K562 (cell line): Measurements from ENCODE around the gene CEBPA. TPM values are rescaled to one million over a fixed set of nuclear protein-coding genes. Genes with fewer than 3 reads are reported as not detected.

Experiments
- ATAC-seq: fragments of 200-7000 bp; cut with Tn5 transposase; 3 replicates; pipeline ENCODE4 v1.9.1; 2020; ENCODE audit warnings: moderate library complexity
- BruUV-seq: library from RNA; stranded (reverse); fragments of 400-500 nt; replicated peaks from 2 replicates; lab custom pipeline; 2021; lab: Mats Ljungman, UMichigan
- CTCF ChIA-PET: fragments of 300-600 bp; formaldehyde crosslinking; extraction: SDS; loops from one replicate; lab custom pipeline; 2021; ENCODE audit warnings: low intra/inter-chr PET ratio; lab: Yijun Ruan, JAX
- POLR2A ChIA-PET: fragments of 300-600, 350-650 bp; sonication (Branson Sonifier 250); formaldehyde crosslinking; extraction: SDS; loops from one replicate; lab custom pipeline; 2021; ENCODE audit warnings: antibody characterized with exemption, inconsistent platforms; lab: Yijun Ruan, JAX
- DNase-seq, 4 experiments: peaks; one replicate each; pipeline versions ENCODE4 v3.0.0 to v3.0.0-alpha.2; 2011 to 2018; ENCODE audit warnings: low spot score in 3 of 4, mixed read lengths in 3 of 4; ENCODE audit errors: extremely low read depth in 1 of 4
- FAIRE-seq: peaks from 2 replicates; lab custom pipeline; 2011; peaks lifted over from hg19 to GRCh38; lab: Jason Lieb, UNC
- H2AFZ ChIP-seq: 2 replicates; pipeline ENCODE4 v1.6.0; 2011; ENCODE audit warnings: low read depth, low read length, control low read depth, inconsistent platforms
- H3K27ac ChIP-seq: fragments of 200-600 bp; 3 replicates; pipeline ENCODE4 v1.8.0; 2011; ENCODE audit warnings: low read depth, mild to moderate bottlenecking, control low read depth, inconsistent platforms, low read length, moderate library complexity, mixed read lengths; ENCODE audit errors: extremely low read depth
- H3K27me3 ChIP-seq, 2 experiments: fragments of 300-600 bp in 1 of 2; 2 replicates in 1 of 2; 3 replicates in 1 of 2; pipeline versions ENCODE4 v1.6.0 to v1.8.0; 2011; ENCODE audit warnings: inconsistent platforms in 2 of 2, low read length in 2 of 2, mild to moderate bottlenecking in 1 of 2, mixed read lengths in 1 of 2, moderate library complexity in 1 of 2; ENCODE audit not compliant: control insufficient read depth in 2 of 2, insufficient read depth in 2 of 2
- H3K36me3 ChIP-seq: fragments of 300-600 bp; 3 replicates; pipeline ENCODE4 v1.8.0; 2011; ENCODE audit warnings: mild to moderate bottlenecking, low read length, inconsistent platforms; ENCODE audit not compliant: control insufficient read depth, insufficient read depth
- H3K4me1 ChIP-seq, 2 experiments: fragments of 200-600 bp in 1 of 2; replicated peaks in 1 of 2; 2 replicates in 1 of 2; 3 replicates in 1 of 2; pipeline versions ENCODE4 v1.5.1 to v1.8.0; 2011; ENCODE audit warnings: inconsistent platforms in 2 of 2, low read length in 2 of 2, mild to moderate bottlenecking in 1 of 2, mixed read lengths in 1 of 2, moderate library complexity in 1 of 2; ENCODE audit not compliant: control insufficient read depth in 2 of 2, insufficient read depth in 2 of 2
- H3K4me2 ChIP-seq: 2 replicates; pipeline ENCODE4 v1.6.1; 2011; ENCODE audit warnings: low read length, control low read depth, inconsistent platforms, mixed read lengths; ENCODE audit not compliant: insufficient read depth
- H3K4me3 ChIP-seq: fragments of 200-600 bp; sonication (generic), shearing (Covaris generic); 2 replicates; pipeline ENCODE4 v1.5.1; 2016; ENCODE audit warnings: control low read depth, inconsistent platforms
- H3K79me2 ChIP-seq: fragments of 200-600 bp; 3 replicates; pipeline ENCODE4 v1.8.0; 2011; ENCODE audit warnings: low read length, inconsistent platforms; ENCODE audit not compliant: control insufficient read depth, insufficient read depth
- H3K9ac ChIP-seq, 2 experiments: 2 replicates each; pipeline versions ENCODE4 v1.6.0 to v1.6.1; 2011; ENCODE audit warnings: low read depth in 2 of 2, low read length in 2 of 2, control low read depth in 1 of 2, inconsistent platforms in 1 of 2, mild to moderate bottlenecking in 1 of 2, mixed read lengths in 1 of 2; ENCODE audit not compliant: insufficient read depth in 1 of 2
- H3K9me1 ChIP-seq: one replicate; pipeline ENCODE4 v1.6.0; 2011; ENCODE audit warnings: inconsistent platforms, mild to moderate bottlenecking, low read length, moderate library complexity; ENCODE audit not compliant: control insufficient read depth, insufficient read depth
- H3K9me3 ChIP-seq: replicated peaks from 2 replicates; pipeline ENCODE4 v1.5.1; 2011; ENCODE audit warnings: low read depth, low read length, inconsistent platforms; ENCODE audit not compliant: control insufficient read depth, insufficient read depth
- H4K20me1 ChIP-seq: replicated peaks from 2 replicates; pipeline ENCODE4 v1.6.1; 2011; ENCODE audit warnings: low read length, inconsistent platforms, mixed read lengths; ENCODE audit not compliant: control insufficient read depth, insufficient read depth
- ESRRB ChIP-seq: fragments of 250-450 bp; sonication (Bioruptor Pico); IDR thresholded peaks from 2 replicates; pipeline ENCODE4 v1.5.0; 2020; ENCODE audit warnings: mild to moderate bottlenecking, moderate library complexity, borderline replicate concordance
- EZH2 ChIP-seq: IDR thresholded peaks from 2 replicates; pipeline ENCODE4 v1.6.1; 2012; ENCODE audit warnings: low read depth, mild to moderate bottlenecking, inconsistent platforms, low read length, borderline replicate concordance
- ILK ChIP-seq: fragments of 450-650 bp; IDR thresholded peaks from 2 replicates; pipeline ENCODE4 v1.6.1; 2016; ENCODE audit warnings: missing genetic modification characterization, low read depth, mild to moderate bottlenecking, missing compliant biosample characterization, moderate library complexity, borderline replicate concordance
- JUN ChIP-seq, 2 experiments: sonication (generic) in 1 of 2; formaldehyde crosslinking in 1 of 2; IDR thresholded peaks; 2 replicates each; pipeline versions ENCODE4 v1.6.1 to v1.8.0; 2012 to 2022; ENCODE audit warnings: borderline replicate concordance in 2 of 2, mild to moderate bottlenecking in 2 of 2, improper control_type of control experiment in 1 of 2, low read depth in 1 of 2, low read length in 1 of 2, missing genetic modification reagents in 1 of 2
- NCOA4 ChIP-seq: fragments of 450-650 bp; IDR thresholded peaks from 2 replicates; pipeline ENCODE4 v1.6.1; 2018; ENCODE audit warnings: mild to moderate bottlenecking; ENCODE audit not compliant: partially characterized antibody
- POLR2G ChIP-seq: fragments of 200-400 bp; formaldehyde crosslinking; IDR thresholded peaks from 2 replicates; pipeline ENCODE4 v1.6.1; 2017; ENCODE audit warnings: low read depth, mild to moderate bottlenecking, antibody characterized with exemption, low read length, moderate library complexity
- PURB ChIP-seq: sonication (generic); formaldehyde crosslinking; IDR thresholded peaks from 2 replicates; pipeline ENCODE4 v1.9.0; 2021; ENCODE audit warnings: low read depth, mild to moderate bottlenecking, missing genetic modification reagents
- RBBP5 ChIP-seq: fragments of 200-600 bp; sonication (generic); IDR thresholded peaks from 2 replicates; pipeline ENCODE4 v1.6.1; 2012; ENCODE audit warnings: borderline replicate concordance, mild to moderate bottlenecking, low read length, control low read depth, inconsistent platforms; ENCODE audit not compliant: insufficient read depth, poor library complexity, severe bottlenecking
- RCOR1 ChIP-seq, 2 experiments: IDR thresholded peaks; 2 replicates each; pipeline ENCODE4 v1.6.1; 2012; ENCODE audit warnings: low read depth in 2 of 2, low read length in 2 of 2, borderline replicate concordance in 1 of 2, improper control_type of control experiment in 1 of 2
- ZNF431 ChIP-seq: sonication (generic); formaldehyde crosslinking; IDR thresholded peaks from 2 replicates; pipeline ENCODE4 v1.8.0; 2022; ENCODE audit warnings: mild to moderate bottlenecking, missing genetic modification reagents
- WGBS: fragments of 100-300 bp; shearing (Covaris generic); methylation state at CpG from one replicate; pipeline ENCODE4 v1.1.6; 2016; ENCODE audit warnings: low coverage, mixed read lengths; ENCODE audit not compliant: insufficient coverage; ENCODE audit errors: missing lambda C conversion rate; 5-methylcytosine and 5-hydroxymethylcytosine counted together
- in situ Hi-C: fragments of 300-500 bp; cut with MboI; formaldehyde crosslinking; loops from 4 replicates; pipeline ENCODE4 v1.15.0; 2018; ENCODE audit warnings: inconsistent platforms, mixed read lengths
- intact Hi-C: fragments of 100-400 bp; cut with micrococcal nuclease; formaldehyde crosslinking; loops from 2 replicates; pipeline ENCODE4 v1.14.2; 2022
- polyA plus RNA-seq, 8 experiments: library from polyadenylated mRNA; depleted of rRNA in 4 of 8; stranded (reverse) in 5 of 8; unstranded in 3 of 8; fragments of >200 nt; fragmentation: Nextera tagmentation in 2 of 8; fragmentation: Illumina TruSeq in 1 of 8; extraction: Ambion mirVana in 2 of 8; extraction: Trizol in 1 of 8; gene quantifications; 2 replicates each; pipeline versions ENCODE4 v1.2.1 to v1.2.3, GENCODE V29; 2011 to 2014; ENCODE audit warnings: inconsistent platforms in 1 of 8, missing spikeins in 1 of 8
- total RNA-seq, 7 experiments: library from RNA; depleted of rRNA in 6 of 7; stranded (reverse); fragments of >200 nt in 6 of 7; fragmentation: Illumina TruSeq in 2 of 7; extraction: Trizol in 2 of 7; gene quantifications; 2 replicates each; pipeline versions ENCODE4 v1.2.1 to v1.2.3, GENCODE V29; 2011 to 2021; ENCODE audit warnings: low replicate concordance in 1 of 7
- TF ChIP-seq, protein P1 (sequence below), 2 experiments: fragments of 250-450 bp in 1 of 2; fragments of 450-650 bp in 1 of 2; sonication (Bioruptor Pico) in 1 of 2; IDR thresholded peaks; 2 replicates each; pipeline versions ENCODE4 v1.6.1 to v1.8.0; 2016 to 2021; ENCODE audit warnings: mild to moderate bottlenecking in 2 of 2, moderate library complexity in 2 of 2, missing compliant biosample characterization in 1 of 2, missing genetic modification characterization in 1 of 2
- TF ChIP-seq, protein P2 (sequence below): fragments of 450-650 bp; formaldehyde crosslinking; IDR thresholded peaks from 2 replicates; pipeline ENCODE4 v1.4.0; 2020; ENCODE audit warnings: mild to moderate bottlenecking, moderate library complexity
- TF ChIP-seq, protein P3 (sequence below): fragments of 450-650 bp; formaldehyde crosslinking; IDR thresholded peaks from 2 replicates; pipeline ENCODE4 v1.4.0; 2020; ENCODE audit warnings: mild to moderate bottlenecking
- TF ChIP-seq, protein P4 (sequence below): sonication (generic); formaldehyde crosslinking; IDR thresholded peaks from 2 replicates; pipeline ENCODE4 v1.8.0; 2022; ENCODE audit warnings: missing genetic modification reagents, mild to moderate bottlenecking, borderline replicate concordance

CEBPA gene
- total and polyA plus RNA-seq, 9 of the 15 experiments (the other 6 are each of a cell fraction or from before 2014, with no cell fraction given), result 0.03 to 0.59 (median 0.15) TPM; not detected in 2

DNA sequence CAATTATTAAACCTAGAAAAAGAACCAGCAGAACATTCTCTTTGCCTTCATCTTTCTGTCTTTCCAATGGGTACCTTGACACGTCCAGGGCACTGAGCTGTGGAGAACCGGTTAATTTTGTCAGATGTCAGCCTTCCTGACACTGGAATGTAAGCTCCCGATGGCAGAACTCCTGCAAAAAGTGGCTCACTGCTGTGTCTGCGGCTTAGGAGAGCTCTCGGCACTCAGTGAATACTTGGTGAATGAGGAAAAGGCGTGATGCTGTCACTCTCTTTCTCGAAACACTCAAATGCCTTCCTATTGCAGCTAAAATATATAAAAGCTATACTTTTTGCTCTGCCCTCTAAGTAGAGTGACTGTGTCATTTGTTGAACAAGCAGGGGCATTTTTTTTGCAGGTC lies 17.6 kb downstream of the CEBPA start:
- Histone ChIP-seq H3K4me2 (no peak overlapping the region), H3K4me1 (peaks cover 3 to 23% of the 10 kb centered on the region in 2 experiments; a peak in 3 of 5 replicates), H2AFZ (no peak overlapping the region), H3K36me3 (no peaks in the 10 kb centered on the region), H3K27ac (no peak overlapping the region), H4K20me1 (no peaks in the 10 kb centered on the region), H3K9me1 (no peaks in the 10 kb centered on the region), H3K27me3 (peaks cover 25 to 58% of the 10 kb centered on the region in 2 experiments; a peak in 4 of 5 replicates), H3K79me2 (no peaks in the 10 kb centered on the region), H3K4me3 (no peak overlapping the region), H3K9ac (no peak overlapping the region), H3K9me3 (no peaks in the 10 kb centered on the region)
- intact Hi-C loops, result no loop called here
- 1% methylated on average over 7 of the region's 7 CpGs for WGBS
- FAIRE-seq (no peak), DNase-seq (no peak), ATAC-seq (no peak)
- in situ Hi-C loops, result no loop called here
- ChIA-PET CTCF (no interaction called here), POLR2A (interaction anchor here (0.7 to 1.5 kb wide), 2 partner anchors 16 to 89 kb away, joined by 4 read pairs; partner anchors contain the start of gene CEBPG)
- BruUV-seq, result no TSS peak
- TF ChIP-seq, protein P1, sequence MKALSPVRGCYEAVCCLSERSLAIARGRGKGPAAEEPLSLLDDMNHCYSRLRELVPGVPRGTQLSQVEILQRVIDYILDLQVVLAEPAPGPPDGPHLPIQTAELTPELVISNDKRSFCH (CRISPR knock-in tag; IDR thresholded peaks at IDR 0.05), result no peak
- TF ChIP-seq, protein P1 (tag; IDR thresholded peaks at IDR 0.05), result no peak
- TF ChIP-seq JUN (IDR thresholded peaks at IDR 0.05; ENCODE audit: borderline replicate concordance, low read depth, low read length), result no peak
- no peak for TF ChIP-seq JUN (CRISPR knock-in tag; IDR thresholded peaks at IDR 0.05; ENCODE audit: borderline replicate concordance)
- no peak for TF ChIP-seq PURB (CRISPR knock-in tag)
- TF ChIP-seq POLR2G, result no peak
- TF ChIP-seq, protein P2, sequence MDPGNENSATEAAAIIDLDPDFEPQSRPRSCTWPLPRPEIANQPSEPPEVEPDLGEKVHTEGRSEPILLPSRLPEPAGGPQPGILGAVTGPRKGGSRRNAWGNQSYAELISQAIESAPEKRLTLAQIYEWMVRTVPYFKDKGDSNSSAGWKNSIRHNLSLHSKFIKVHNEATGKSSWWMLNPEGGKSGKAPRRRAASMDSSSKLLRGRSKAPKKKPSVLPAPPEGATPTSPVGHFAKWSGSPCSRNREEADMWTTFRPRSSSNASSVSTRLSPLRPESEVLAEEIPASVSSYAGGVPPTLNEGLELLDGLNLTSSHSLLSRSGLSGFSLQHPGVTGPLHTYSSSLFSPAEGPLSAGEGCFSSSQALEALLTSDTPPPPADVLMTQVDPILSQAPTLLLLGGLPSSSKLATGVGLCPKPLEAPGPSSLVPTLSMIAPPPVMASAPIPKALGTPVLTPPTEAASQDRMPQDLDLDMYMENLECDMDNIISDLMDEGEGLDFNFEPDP (CRISPR knock-in tag), result no peak
- TF ChIP-seq ESRRB, result no peak
- TF ChIP-seq, protein P3, sequence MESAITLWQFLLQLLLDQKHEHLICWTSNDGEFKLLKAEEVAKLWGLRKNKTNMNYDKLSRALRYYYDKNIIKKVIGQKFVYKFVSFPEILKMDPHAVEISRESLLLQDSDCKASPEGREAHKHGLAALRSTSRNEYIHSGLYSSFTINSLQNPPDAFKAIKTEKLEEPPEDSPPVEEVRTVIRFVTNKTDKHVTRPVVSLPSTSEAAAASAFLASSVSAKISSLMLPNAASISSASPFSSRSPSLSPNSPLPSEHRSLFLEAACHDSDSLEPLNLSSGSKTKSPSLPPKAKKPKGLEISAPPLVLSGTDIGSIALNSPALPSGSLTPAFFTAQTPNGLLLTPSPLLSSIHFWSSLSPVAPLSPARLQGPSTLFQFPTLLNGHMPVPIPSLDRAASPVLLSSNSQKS (CRISPR knock-in tag), result no peak
- no peak for TF ChIP-seq ILK (tag)
- no peak for TF ChIP-seq ZNF431
- TF ChIP-seq RBBP5, result no peak
- no peak for TF ChIP-seq NCOA4
- no peak for TF ChIP-seq EZH2
- TF ChIP-seq, protein P4, sequence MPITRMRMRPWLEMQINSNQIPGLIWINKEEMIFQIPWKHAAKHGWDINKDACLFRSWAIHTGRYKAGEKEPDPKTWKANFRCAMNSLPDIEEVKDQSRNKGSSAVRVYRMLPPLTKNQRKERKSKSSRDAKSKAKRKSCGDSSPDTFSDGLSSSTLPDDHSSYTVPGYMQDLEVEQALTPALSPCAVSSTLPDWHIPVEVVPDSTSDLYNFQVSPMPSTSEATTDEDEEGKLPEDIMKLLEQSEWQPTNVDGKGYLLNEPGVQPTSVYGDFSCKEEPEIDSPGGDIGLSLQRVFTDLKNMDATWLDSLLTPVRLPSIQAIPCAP (CRISPR knock-in tag), result no peak
- TF ChIP-seq RCOR1 (IDR thresholded peaks at IDR 0.05; ENCODE audit: borderline replicate concordance in 1 of 2, low read depth in 2 of 2, low read length in 2 of 2), result no peak
